Hematopoietic multipotent progenitor cell (in vitro differentiated cells): ENCODE measurements around the gene CPVL. TPM values are rescaled to one million over a fixed set of nuclear protein-coding genes. Genes with fewer than 3 reads are reported as not detected.
A peak's percentile ranks its signal among the peaks of the same experiment; 100 is the strongest.

Experiments
- DNase-seq, 3 donors: peaks; one replicate each; pipeline ENCODE4 v3.0.0-alpha.2; 2011 to 2015; ENCODE audit warnings: low read depth in 2 of 3, low spot score in 2 of 3
- total RNA-seq: library from RNA; depleted of rRNA; stranded (reverse); fragments of >200 nt; gene quantifications from one replicate; pipeline ENCODE4 v1.2.3, GENCODE V29; 2012

Gene CPVL
- 42.0 TPM for total RNA-seq

GRCh38 chr7:29146057-29146706, at the start of gene CPVL:
Gene CPVL (minus strand): TSS chr7:29146537. CDS start chr7:29121061, 25,476 bp downstream.
- peak in 2 of 3 donors; percentile 54 to 55 for DNase-seq

DNA sequence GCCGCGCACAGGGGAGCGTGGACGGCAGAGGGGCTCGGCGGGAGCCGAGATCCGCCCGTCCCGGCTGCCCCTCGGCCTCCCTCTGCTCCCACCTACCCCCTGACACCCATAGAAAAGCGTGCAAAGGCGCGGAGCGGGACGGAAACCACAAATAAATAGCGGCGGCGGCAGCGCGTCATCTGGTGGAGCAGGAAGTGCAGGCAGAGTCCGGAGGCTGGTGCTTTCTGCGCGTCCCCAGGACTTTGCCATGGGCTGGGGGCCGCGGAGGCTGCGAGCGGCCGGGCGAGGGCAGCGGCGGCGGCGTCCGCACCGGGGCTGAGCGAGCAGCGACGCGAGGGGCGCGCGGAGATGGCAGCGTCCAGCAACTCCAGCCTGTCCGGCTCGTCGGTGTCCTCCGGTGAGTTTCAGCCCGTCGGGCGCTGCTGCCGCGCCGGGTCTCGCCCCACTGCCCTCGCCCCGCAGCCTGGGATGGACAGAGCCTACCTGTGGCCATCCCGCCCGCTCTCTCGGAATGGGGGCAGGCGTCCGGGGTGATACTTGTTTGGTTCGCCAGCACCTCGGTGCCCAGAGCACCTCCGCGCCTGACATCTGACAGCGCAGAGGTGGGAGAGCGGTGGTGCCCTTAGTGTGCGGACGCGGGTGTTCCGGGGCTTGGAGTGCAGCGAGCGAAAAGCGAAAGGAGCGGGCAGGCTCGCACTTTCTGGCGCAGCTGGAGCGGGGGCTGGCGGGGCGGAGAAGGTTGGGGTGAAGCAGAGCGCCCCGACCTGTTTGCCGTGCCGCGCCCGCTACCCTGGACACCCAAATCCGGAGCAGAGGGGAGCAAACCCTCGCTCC, 48.5 kb upstream of the CPVL start, which contains the start of gene CHN2:
Gene CHN2 (plus strand): TSS at position 182 of the 834 bp plus-strand sequence.
- DNase-seq, result peak in 2 of 3 donors; percentile 77 to 79

GRCh38 chr7:29194206-29194593, 47.9 kb upstream of the CPVL start:
- DNase-seq, result peak in 2 of 3 donors; percentile 21 to 33

- no peak for DNase-seq
These were observed 47.2 kb upstream of the CPVL start for GRCh38 chr7:29193316-29194205.

DNA sequence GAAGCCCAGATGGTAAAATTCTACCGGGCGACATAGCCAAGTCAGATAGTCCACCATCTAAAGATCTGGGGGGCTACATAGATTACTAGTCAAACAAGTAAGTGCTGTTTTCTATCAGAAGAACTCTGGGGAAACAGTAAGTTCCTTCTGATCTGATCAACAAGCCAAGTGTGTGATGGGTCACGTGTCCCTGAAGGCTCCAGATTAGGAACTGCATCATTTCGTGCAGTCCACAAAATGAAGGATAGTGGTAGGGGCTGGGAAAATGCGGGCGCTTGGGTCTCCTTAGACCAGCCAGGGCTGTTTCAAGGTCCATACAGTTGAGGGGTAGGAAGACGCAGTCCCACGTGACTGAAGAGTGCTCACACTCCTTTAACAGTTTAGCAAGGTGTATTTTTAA, 46.5 kb upstream of the CPVL start:
- no peak for DNase-seq

GRCh38 chr7:29192323-29192722, 46.0 kb upstream of the CPVL start:
- DNase-seq, result no peak

DNA sequence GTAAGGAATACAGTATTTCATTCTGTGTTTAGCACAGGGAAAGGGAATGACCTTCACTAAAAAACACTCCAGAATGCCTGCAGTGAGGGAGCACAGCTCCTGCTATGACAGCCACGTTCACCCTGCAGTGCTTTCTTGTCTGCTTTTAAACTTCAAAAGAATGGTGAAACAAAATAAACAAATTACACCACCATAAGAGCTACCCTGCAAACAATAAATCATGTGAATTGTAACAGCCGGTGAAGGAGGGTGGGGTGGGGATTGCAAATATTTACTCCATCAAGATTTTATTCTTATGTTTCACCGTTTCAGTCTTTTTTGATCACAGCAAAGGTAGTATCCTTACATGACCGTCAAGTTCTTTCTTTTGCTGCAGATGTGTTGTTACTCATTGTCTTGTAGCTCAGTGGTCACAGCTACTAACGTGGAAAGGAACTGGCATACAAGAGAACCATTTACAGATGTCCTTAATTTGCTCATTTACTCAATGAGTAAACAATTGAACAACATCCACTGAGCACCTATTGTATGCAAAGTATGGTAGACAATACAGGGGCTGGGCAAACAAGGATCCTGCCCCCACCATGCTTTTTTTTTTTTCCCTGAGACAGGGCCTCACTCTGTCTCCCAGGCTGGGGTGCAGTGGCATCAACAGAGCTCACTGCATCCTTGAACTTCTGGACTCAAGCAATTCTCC, 44.2 kb upstream of the CPVL start:
- DNase-seq, result no peak

DNA sequence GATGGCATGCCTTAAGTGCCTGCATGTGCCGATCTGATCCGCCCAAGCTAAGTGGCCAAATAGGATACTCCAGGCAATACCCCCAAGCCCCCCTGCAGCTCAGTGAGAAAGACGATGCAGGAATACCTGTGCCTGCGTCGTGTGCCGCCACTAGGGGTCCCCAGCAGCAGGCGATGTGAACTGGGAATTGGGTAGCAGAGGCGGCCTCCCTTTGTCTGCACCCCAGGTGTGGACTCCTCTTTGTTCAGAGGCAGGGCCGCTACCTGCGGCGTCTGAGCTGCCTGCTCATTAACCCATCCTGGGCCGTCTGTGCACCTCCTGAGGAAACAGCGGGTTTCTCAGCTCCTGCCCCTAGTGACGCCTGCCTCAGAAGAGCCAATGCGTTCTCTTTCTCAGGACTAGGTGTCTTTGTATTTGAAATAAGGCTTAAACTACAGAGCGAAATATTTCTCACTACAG, 43.4 kb upstream of the CPVL start:
- DNase-seq, result peak in 2 of 3 donors; percentile 58 to 67

DNA sequence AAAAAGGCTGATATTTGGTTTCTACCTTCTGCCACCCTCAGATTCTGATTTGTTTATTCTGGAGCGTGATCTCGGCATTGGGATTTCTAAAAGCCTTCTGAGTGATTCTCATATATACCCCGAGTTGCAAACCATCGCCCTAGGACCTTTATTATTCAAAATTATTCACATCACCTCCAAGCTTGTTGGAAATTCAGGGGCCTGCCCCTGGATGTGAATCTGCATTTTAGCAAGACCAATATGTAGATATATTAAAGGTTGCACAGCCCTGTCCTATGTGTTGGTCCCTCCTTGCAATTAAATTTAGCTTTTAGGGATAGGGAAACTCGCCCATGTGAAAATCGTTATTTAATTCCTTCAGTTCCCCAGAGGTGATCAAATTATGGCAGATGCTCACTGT, 39.3 kb upstream of the CPVL start:
- no peak for DNase-seq

DNA sequence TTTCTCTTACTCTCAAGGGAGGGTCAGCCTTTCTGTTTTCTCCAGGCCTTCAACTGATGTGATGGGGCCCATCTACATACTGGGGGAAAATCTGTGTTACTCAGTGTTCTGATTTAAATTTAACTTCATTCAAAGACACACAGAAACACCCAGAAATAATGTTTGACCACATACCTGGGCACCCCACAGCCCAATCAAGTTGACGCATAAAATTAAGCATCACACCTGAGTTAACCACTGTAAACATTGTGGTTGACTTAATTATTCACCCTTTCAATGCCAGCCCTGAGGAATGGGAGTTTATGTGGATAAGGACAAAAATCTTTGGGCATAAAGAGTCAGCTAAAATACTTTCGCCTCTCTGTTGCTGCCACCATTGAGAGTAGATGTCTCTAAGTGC, 38.3 kb upstream of the CPVL start:
- DNase-seq, result no peak

GRCh38 chr7:29179115-29179514, 32.8 kb upstream of the CPVL start:
- DNase-seq, result no peak

GRCh38 chr7:29177963-29178600, 31.7 kb upstream of the CPVL start:
- DNase-seq, result peak in 2 of 3 donors; percentile 73 to 76

- no peak for DNase-seq
These were observed 27.1 kb upstream of the CPVL start for GRCh38 chr7:29173458-29173857.

- DNase-seq, result no peak
These were observed 24.4 kb upstream of the CPVL start for GRCh38 chr7:29170781-29171180.

- DNase-seq, result no peak
These were observed 21.4 kb upstream of the CPVL start for GRCh38 chr7:29167721-29168120.

GRCh38 chr7:29163854-29164253, 17.5 kb upstream of the CPVL start:
- no peak for DNase-seq

DNA sequence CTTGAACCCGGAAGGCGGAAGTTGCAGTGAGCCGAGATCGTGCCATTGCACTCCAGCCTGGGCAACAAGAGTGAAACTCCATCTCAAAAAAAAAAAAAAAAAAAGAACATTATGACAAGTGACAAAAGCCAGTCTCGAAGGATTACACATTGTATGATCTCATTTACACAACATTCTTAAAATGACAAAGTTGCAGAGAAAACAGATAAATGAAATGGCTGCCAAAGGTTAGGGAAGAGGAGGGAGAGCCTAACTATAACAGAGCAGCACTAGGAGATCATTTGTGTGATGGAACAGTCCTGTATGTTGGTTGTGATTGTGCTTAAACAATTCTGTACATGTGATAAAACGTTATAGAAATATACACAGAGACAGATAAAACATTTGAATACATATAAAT, 16.2 kb upstream of the CPVL start:
- DNase-seq, result no peak

DNA sequence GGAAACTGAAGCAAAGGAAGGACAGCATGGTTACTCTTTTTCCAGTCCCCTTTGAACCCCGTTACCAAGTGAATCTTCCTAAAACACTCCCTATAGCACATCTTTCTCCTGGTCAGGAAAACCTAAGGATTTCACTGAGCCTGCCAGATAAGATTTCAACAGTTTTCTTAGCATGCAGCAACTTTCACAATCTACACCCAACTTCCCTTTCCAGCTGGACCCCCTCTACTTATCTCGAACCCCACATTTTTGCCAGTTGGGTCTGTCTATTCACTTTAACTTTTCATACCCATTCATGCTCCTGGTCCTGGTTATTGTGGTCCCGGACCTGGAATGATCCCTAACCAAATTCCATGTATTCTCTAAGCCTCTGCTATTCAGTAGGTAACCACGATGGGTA, 14.9 kb upstream of the CPVL start:
- peak in 1 of 3 donors; percentile 47 for DNase-seq

GRCh38 chr7:29160080-29160479, 13.7 kb upstream of the CPVL start:
- DNase-seq, result no peak
